PFSK-1 (cell line): ENCODE data around the gene GEMIN5.

Source experiments
- FOXP2 ChIP-seq: optimal IDR thresholded peaks from 2 replicates; pipeline ENCODE3; 2011; ENCODE audit warnings: borderline replicate concordance, control low read depth, inconsistent platforms; ENCODE audit not compliant: insufficient read depth; ENCODE audit errors: extremely low read length, extremely low read depth
- POLR2AphosphoS5 ChIP-seq: IDR thresholded peaks from 2 replicates; pipeline ENCODE4 v1.6.1; 2012; ENCODE audit warnings: low read depth, mild to moderate bottlenecking, control low read depth, low read length, moderate library complexity
- REST ChIP-seq, 2 experiments: IDR thresholded peaks; 2 replicates each; pipeline versions ENCODE4 v1.6.1 to v1.8.0; 2011 to 2012; ENCODE audit warnings: low read depth in 2 of 2, low read length in 2 of 2, control low read depth in 1 of 2, inconsistent platforms in 1 of 2, mild to moderate bottlenecking in 1 of 2, moderate library complexity in 1 of 2; ENCODE audit not compliant: insufficient read depth in 1 of 2
- SIN3A ChIP-seq: IDR thresholded peaks from 2 replicates; pipeline ENCODE4 v1.6.1; 2012; ENCODE audit warnings: mild to moderate bottlenecking, low read length, moderate library complexity, borderline replicate concordance; ENCODE audit not compliant: insufficient read depth
- TAF1 ChIP-seq: IDR thresholded peaks from 2 replicates; pipeline ENCODE4 v1.6.1; 2012; ENCODE audit warnings: low read length, control low read depth, borderline replicate concordance; ENCODE audit not compliant: insufficient read depth

The GEMIN5 gene

GRCh38 chr5:154923441-154924430 is 14.3 kb downstream of the GEMIN5 start:
- TF ChIP-seq POLR2AphosphoS5 (no peak), TAF1 (no peak), SIN3A (no peak), FOXP2 (no peak), REST (IDR thresholded peaks at IDR 0.05; ENCODE audit: insufficient read depth in 1 of 2, low read depth in 2 of 2, low read length in 2 of 2) (no peak)

GRCh38 chr5:154917757-154918156 is 20.3 kb downstream of the GEMIN5 start:
- no peak for TF ChIP-seq FOXP2
- no peak for TF ChIP-seq SIN3A
- no peak for TF ChIP-seq POLR2AphosphoS5
- no peak for TF ChIP-seq REST (IDR thresholded peaks at IDR 0.05; ENCODE audit: insufficient read depth in 1 of 2, low read depth in 2 of 2, low read length in 2 of 2)
- TF ChIP-seq TAF1: no peak

- TF ChIP-seq SIN3A: no peak
- no peak for TF ChIP-seq REST (IDR thresholded peaks at IDR 0.05; ENCODE audit: insufficient read depth in 1 of 2, low read depth in 2 of 2, low read length in 2 of 2)
- no peak for TF ChIP-seq POLR2AphosphoS5
- TF ChIP-seq TAF1: no peak
- TF ChIP-seq FOXP2: no peak
Observed at GRCh38 chr5:154916874-154917273, 21.1 kb downstream of the GEMIN5 start.

- TF ChIP-seq POLR2AphosphoS5: no peak
- no peak for TF ChIP-seq TAF1
- TF ChIP-seq SIN3A: no peak
- no peak for TF ChIP-seq FOXP2
- no peak for TF ChIP-seq REST (IDR thresholded peaks at IDR 0.05; ENCODE audit: insufficient read depth in 1 of 2, low read depth in 2 of 2, low read length in 2 of 2)
Observed at GRCh38 chr5:154901913-154902312, 36.1 kb downstream of the GEMIN5 start.
